PC-3 (cell line): ENCODE measurements around the gene KRT79. TPM values are rescaled to one million over a fixed set of nuclear protein-coding genes. Genes with fewer than 3 reads are reported as not detected.

Source experiments
- ATAC-seq: fragments of 200-7000 bp; cut with Tn5 transposase; 2 replicates; pipeline ENCODE4 v1.9.1; 2020; ENCODE audit warnings: mild to moderate bottlenecking, moderate library complexity
- BruUV-seq: library from RNA; stranded (reverse); fragments of 400-500 nt; replicated peaks from 2 replicates; lab custom pipeline; 2021; lab: Mats Ljungman, UMichigan
- CTCF ChIA-PET: fragments of 300-600 bp; sonication (Branson Sonifier 250); formaldehyde crosslinking; loops from one replicate; lab custom pipeline; 2022; ENCODE audit warnings: antibody characterized with exemption; lab: Charles Lee
- POLR2A ChIA-PET: fragments of 300-600 bp; sonication (Branson Sonifier 250); formaldehyde crosslinking; loops from one replicate; lab custom pipeline; 2022; ENCODE audit warnings: antibody characterized with exemption; ENCODE audit not compliant: unreplicated experiment; lab: Charles Lee
- DNase-seq: peaks from one replicate; pipeline ENCODE4 v3.0.0-alpha.2; 2015
- H2AFZ ChIP-seq: fragments of 300-600 bp; sonication (generic); 2 replicates; pipeline ENCODE4 v1.6.0; 2016; ENCODE audit warnings: antibody characterized with exemption, low read length
- H3F3A ChIP-seq: fragments of 300-600 bp; sonication (generic); one replicate; pipeline ENCODE4 v1.6.0; 2017; ENCODE audit warnings: antibody characterized with exemption, low read length, control low read depth, mild to moderate bottlenecking; ENCODE audit not compliant: unreplicated experiment
- H3K27ac ChIP-seq: fragments of 300-600 bp; sonication (generic); 2 replicates; pipeline ENCODE4 v1.5.1; 2016; ENCODE audit warnings: mild to moderate bottlenecking, low read length
- H3K27me3 ChIP-seq: fragments of 300-600 bp; sonication (generic); 2 replicates; pipeline ENCODE4 v1.6.1; 2016; ENCODE audit warnings: low read length, mixed read lengths
- H3K36me3 ChIP-seq: fragments of 300-600 bp; sonication (generic); 2 replicates; pipeline ENCODE4 v1.6.1; 2016; ENCODE audit warnings: low read depth, mixed run types, low read length, mixed read lengths
- H3K4me1 ChIP-seq: fragments of 300-600 bp; sonication (generic); 2 replicates; pipeline ENCODE4 v1.5.1; 2016; ENCODE audit warnings: low read length; ENCODE audit not compliant: insufficient read depth
- H3K4me2 ChIP-seq: fragments of 300-600 bp; sonication (generic); 2 replicates; pipeline ENCODE4 v1.6.0; 2016; ENCODE audit warnings: low read length
- H3K4me3 ChIP-seq: fragments of 300-600 bp; sonication (generic); 2 replicates; pipeline ENCODE4 v1.5.1; 2016; ENCODE audit warnings: mild to moderate bottlenecking, low read length, mixed read lengths
- H3K79me2 ChIP-seq: fragments of 300-600 bp; sonication (generic); 2 replicates; pipeline ENCODE4 v1.6.1; 2017; ENCODE audit warnings: low read length, mixed read lengths
- H3K9ac ChIP-seq: fragments of 300-600 bp; sonication (generic); 2 replicates; pipeline ENCODE4 v1.6.0; 2016; ENCODE audit warnings: mild to moderate bottlenecking, low read length
- H3K9me2 ChIP-seq: fragments of 300-600 bp; sonication (generic); replicated peaks from 2 replicates; pipeline ENCODE4 v1.6.1; 2016; ENCODE audit warnings: mixed run types, low read length, mixed read lengths
- H3K9me3 ChIP-seq: fragments of 300-600 bp; sonication (generic); 2 replicates; pipeline ENCODE4 v1.6.1; 2016; ENCODE audit warnings: low read length, mixed read lengths
- H4K20me1 ChIP-seq: fragments of 300-600 bp; sonication (generic); 2 replicates; pipeline ENCODE4 v1.6.1; 2016; ENCODE audit warnings: low read length, mixed read lengths
- CTCF ChIP-seq: fragments of 300-600 bp; sonication (generic); conservative IDR thresholded peaks from 2 replicates; pipeline ENCODE4 v1.5.1; 2017; ENCODE audit warnings: antibody characterized with exemption, low read depth, mild to moderate bottlenecking, low read length
- EZH2 ChIP-seq: fragments of 300-600 bp; sonication (generic); IDR thresholded peaks from one replicate; pipeline ENCODE4 v1.6.1; 2017; ENCODE audit warnings: antibody characterized with exemption, mild to moderate bottlenecking, low read length; ENCODE audit not compliant: unreplicated experiment
- EZH2phosphoT487 ChIP-seq: fragments of 300-600 bp; sonication (generic); IDR thresholded peaks from 2 replicates; pipeline ENCODE4 v1.6.1; 2018; ENCODE audit warnings: mild to moderate bottlenecking, antibody characterized with exemption, low read length, borderline replicate concordance
- intact Hi-C: fragments of 100-400 bp; cut with micrococcal nuclease; formaldehyde crosslinking; loops from 2 replicates; pipeline ENCODE4 v1.9.0; 2023
- total RNA-seq: library from RNA; depleted of rRNA; stranded (reverse); fragments of >200 nt; gene quantifications from 2 replicates; pipeline ENCODE4 v1.2.3, GENCODE V29; 2014

The KRT79 gene
- total RNA-seq, 1 experiment from 2014 or later = not detected

DNA sequence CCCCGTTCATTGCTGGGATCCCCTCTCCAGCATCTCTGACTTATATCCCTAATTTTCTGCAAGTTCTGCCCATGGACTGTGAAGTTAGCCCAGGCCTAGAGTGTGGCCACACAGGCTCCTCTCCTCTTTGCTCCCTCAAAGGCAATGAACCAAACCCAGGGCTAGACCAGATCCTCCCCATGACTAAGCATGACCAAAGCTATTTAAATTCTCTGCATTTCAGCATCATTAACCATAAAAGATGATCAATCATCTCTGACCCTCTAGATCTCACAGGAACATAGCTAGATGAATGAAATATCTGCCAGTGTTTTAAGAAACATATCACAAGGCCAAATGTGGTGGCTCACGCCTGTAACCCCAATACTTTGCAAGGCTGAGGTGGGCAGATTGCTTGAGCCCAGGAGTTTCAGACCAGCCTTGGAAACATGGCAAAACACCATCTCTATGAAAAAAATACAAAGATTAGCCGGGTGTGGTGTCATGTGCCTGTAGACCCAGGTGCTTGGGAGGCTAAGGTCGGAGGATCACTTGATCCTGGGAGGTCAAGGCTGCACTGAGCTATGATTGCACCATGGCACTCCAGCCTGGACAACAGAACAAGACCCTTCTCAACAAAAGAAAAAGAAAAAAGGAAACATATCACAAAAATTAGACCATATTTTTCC is 36.0 kb downstream of the KRT79 start:
- Histone ChIP-seq H4K20me1 (no peaks in the 10 kb centered on the region), H3K79me2 (no peaks in the 10 kb centered on the region), H3K4me3 (no peak overlapping the region), H3K27me3 (no peaks in the 10 kb centered on the region), H3K36me3 (no peaks in the 10 kb centered on the region), H3F3A (no peaks in the 10 kb centered on the region), H3K9me2 (no peaks in the 10 kb centered on the region), H3K27ac (peak overlapping the region; percentile 89), H3K9ac (peak overlapping the region; percentile 47), H3K4me1 (peaks cover 69% of the 10 kb centered on the region), H3K4me2 (peak overlapping the region; percentile 51), H2AFZ (no peak overlapping the region), H3K9me3 (no peaks in the 10 kb centered on the region)
- intact Hi-C loops = no loop called here
- ChIA-PET POLR2A (interaction anchor here (0.7 kb wide), 1 partner anchor 72 kb away, joined by 3 read pairs; no protein-coding TSS in a partner anchor), CTCF (no interaction called here)
- BruUV-seq = no TSS peak
- ATAC-seq (peak; percentile 35), DNase-seq (peak; percentile 86)
- TF ChIP-seq EZH2phosphoT487 = no peak
- TF ChIP-seq CTCF = no peak
- no peak for TF ChIP-seq EZH2

- no TSS peak for BruUV-seq
- Histone ChIP-seq H3K27ac (peak overlapping the region; percentile 89), H3K79me2 (no peaks in the 10 kb centered on the region), H3K4me3 (no peak overlapping the region), H3K9me3 (no peaks in the 10 kb centered on the region), H3F3A (no peaks in the 10 kb centered on the region), H4K20me1 (no peaks in the 10 kb centered on the region), H3K27me3 (no peaks in the 10 kb centered on the region), H3K4me1 (peaks cover 69% of the 10 kb centered on the region), H3K4me2 (peak overlapping the region; percentile 29), H3K9me2 (no peaks in the 10 kb centered on the region), H2AFZ (no peak overlapping the region), H3K36me3 (no peaks in the 10 kb centered on the region), H3K9ac (peak overlapping the region; percentile 22; the same call in 1 of the 2 replicates)
- POLR2A ChIA-PET = interaction anchor here (0.7 kb wide), 1 partner anchor 72 kb away, joined by 3 read pairs; no protein-coding TSS in a partner anchor
- ATAC-seq = no peak
- TF ChIP-seq EZH2 (no peak), CTCF (no peak), EZH2phosphoT487 (no peak)
- intact Hi-C loops = no loop called here
- no peak for DNase-seq
- CTCF ChIA-PET = no interaction called here
Observed at GRCh38 chr12:52797529-52797894, 36.6 kb downstream of the KRT79 start.
